Right renal cortex interstitium (tissue), 3 donors: Measurements from ENCODE around the gene PUS3. TPM values are rescaled to one million over a fixed set of nuclear protein-coding genes. Genes with fewer than 3 reads are reported as not detected.

Source experiments
- DNase-seq, 3 donors: peaks; one replicate each; pipeline ENCODE4 v3.0.0-alpha.2; 2013; ENCODE audit warnings: low read depth in 3 of 3, low spot score in 2 of 3
- polyA plus RNA-seq, 3 donors: library from polyadenylated mRNA; unstranded; fragments of 120-200 nt; gene quantifications; one replicate each; pipeline ENCODE4 v1.2.1, GENCODE V29; 2013; ENCODE audit not compliant: insufficient read length in 3 of 3

The PUS3 gene
- polyA plus RNA-seq, 3 donors = 18.5 to 21.8 (median 19.7) TPM

DNA sequence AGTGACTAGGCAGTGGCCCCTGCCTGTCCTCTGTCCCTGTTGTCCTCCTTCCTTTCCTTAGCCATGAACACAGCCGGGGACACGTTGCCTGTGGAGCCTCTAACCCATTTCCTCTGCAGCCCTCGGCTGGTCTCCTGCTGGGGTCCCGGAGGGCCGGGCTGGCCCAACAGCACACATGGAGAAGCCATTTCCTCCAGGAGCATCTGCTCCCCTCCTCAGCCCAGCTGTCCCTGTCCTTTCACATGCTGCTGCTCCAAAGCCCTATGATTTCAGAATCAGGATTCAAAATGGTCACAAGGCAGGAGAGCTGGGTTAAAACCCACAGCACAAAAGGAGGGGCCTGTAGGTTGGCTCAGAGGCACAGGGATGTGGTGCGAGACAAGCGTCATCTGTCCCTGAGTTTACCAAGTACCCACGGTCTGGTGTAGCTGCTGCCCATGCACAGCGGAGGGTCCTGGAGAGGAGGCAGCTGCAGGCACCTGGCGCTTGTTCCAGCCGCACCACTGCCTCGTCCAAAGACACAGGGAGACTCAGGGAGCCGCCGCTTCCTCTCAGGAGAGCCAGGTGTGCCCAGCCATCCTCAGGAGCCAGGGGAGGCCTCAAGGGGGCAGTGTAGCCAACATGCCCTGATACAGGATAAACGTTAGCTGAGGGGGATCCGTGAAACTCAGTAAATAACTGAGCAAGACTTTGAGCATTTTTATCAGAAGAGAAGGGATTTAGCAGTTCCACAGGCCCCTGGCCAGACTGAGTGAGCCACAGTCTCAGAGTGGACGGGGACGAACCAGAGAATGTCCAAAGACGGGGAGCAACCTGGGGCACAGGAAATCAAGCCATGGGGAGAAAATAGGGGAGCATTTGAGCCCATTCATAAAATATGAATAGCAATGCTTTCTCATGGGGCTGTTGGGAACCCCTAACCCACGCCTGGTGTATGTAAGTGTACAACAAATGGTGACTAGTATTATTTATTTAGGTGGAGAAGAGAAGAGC lies 38.9 kb upstream of the PUS3 start:
- peak in 1 of 3 donors; percentile 36 for DNase-seq

DNA sequence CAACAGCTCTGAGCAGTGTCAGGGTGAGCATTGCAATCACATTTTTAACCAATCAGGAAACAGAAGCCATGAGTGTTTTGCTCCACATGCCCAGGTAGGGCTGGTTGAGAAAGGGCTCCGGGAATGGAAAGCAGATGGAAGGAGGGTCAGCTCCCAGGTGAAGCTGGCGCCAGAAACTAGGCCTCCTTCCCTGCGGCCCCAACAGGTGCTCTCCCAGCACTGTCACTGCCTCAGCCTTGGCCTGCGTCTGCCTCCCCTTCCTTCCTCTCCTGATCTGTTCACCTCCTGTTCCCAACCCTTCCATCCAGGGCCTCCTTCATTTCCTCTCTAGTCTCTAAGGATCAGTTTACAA lies 38.2 kb upstream of the PUS3 start:
- DNase-seq = no peak

DNA sequence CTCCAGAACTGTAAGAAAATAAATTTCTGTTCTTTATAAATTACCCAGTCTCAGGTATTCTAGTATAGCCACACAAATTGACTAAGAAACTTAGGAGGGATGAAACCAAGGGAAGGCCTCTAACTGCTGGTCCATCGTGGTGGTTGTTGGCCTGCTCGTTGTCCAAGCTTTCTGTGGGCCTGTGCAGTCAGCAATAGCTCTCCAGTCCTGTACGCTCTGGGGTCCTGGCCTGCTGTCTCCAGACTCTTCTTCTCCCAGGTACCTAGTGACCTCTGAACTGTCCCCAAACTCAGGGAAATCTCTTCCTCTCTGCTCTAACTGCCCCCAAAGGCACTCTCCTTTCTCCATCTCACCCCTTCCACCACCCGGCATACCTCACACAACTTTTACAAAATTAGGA lies 37.1 kb upstream of the PUS3 start:
- DNase-seq = no peak

DNA sequence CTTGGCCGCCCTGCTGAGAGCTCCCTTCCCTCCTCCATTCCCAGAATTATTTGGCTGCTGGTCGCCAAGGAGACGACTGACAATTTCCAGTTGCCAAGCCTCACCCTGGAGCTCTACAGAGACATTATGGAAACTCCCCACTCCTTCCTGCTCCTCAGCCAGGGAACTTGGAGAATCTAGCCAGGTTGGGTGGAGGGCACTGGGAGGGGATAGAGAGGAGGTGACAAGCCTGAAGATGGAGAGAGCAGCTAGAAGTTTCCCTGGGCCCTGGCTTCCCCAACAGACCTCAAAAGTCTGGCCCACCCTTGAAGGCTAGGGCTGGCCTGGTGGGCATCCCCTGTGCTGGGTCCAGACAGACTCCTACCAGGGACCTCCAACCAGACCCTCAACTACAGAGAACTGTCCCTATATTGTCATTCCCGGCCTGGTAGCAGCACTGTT lies 36.1 kb upstream of the PUS3 start:
- no peak for DNase-seq

DNA sequence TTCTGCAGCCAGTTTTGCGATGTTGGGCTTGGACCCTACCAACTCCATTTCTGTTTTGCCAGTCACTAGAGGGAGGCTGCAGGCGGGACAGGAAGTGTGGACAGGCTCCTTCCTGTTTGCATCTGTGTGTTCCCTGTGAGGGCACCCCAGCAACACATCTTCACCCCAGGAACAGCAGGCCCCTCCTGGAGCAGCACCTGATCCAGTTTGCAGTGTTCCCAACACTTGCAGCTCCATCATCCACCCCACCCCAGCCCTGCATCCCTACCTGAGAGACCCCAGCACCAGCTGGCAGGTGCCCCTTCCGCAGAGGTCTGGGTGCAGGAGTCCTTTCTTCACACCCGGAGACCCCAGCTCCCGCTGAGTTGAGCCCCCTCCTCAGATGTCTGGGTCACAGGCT lies 35.4 kb upstream of the PUS3 start:
- no peak for DNase-seq

DNA sequence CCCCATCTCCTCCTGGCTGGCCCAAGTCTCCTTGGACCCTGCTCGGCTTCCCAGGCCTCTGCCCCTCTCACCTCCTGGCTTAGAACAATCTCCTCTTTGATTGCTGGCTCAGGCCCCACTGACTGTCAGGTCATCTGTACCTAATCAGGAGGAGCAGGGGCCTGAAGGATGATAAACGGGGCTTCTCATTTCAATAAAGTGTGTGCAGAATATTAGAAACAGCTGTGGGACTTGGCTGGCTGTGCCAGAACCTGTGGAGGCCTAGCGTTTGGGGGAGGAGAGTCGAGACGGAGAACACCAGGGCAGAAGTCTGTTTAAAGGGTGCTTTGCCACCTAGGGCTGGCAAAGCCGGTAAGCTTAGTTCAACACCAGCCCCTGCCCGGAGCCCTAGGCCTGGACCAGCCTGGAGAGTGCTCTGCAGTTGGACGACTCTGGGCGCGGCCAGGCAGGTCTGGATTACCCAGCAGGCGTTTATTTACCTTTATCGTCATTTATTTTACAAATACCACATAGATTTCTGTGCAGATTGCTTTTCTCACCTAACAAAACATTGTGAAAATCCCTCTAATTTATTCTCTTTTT lies 32.7 kb upstream of the PUS3 start:
- DNase-seq = no peak

DNA sequence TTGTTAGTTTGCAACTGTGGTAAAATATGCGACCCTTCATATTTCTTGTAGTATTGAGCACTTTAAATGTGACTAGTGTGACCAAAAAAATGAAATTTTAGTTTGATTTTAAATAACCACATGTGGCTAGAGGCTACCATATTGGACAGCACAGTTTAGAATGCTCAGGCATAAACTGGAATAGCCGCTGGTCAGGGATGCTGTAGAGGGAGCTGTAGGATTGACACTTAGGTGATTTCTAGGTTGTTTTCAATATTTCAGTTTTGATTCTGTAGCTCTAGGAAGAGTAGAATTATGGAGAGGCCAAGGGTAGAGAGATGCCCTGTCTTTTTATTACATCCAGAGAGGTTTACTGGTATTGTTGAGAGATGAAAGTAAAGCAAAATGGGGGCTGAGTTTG lies 32.0 kb upstream of the PUS3 start:
- DNase-seq = no peak

DNA sequence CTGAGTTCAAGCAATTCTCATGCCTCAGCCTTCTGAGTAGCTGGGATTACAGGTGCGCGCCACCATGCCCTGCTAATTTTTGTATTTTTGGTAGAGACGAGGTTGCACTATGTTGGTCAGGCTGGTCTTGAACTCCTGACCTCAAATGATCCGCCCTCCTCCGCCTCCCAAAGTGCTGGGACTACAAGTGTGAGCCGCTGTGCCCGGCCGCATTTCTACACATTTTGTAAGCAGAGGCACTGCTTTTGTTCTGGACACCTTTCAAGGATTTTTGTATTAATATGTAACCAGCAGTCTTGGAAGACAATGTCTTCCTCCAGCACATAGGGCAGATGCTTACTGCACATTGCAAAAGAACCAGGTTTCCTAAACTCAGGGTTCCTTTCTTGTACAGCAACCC lies 31.5 kb upstream of the PUS3 start:
- DNase-seq = no peak

DNA sequence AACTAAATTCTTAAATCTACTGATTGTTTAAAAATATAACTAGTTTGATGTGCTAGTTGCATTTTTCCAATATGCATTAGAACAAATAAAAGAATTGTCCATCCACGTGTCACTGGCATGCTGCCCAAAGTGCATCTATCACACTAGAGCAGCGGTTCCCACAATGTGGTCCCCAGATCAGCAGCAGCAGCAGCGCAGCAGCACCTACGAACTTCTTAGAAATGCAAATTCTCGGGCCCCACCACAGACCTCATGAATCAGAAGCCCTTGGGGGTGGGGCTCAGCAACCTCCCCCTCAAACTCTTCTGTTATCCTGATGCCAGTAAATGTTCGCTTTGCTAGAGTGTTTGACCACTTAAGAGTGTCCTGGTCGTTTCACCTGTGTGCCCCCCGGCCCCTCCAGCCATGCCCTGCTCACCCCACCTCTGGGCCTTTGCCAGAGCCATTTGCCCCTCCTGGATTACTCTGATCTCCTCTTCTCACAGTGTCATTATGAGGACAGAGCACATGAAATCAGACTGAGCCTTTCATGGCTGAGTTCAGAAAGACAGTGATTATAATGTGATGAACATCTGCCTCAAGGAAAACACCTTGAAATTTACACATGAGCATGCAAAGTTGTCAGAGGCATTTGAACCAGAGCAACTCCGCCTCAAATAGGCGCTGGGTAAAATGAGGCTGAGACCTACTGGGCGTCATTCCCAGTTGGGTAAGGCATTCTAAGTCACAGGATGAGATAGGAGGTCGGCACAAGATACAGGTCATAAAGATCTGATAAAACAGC lies 30.2 kb upstream of the PUS3 start:
- DNase-seq = no peak

DNA sequence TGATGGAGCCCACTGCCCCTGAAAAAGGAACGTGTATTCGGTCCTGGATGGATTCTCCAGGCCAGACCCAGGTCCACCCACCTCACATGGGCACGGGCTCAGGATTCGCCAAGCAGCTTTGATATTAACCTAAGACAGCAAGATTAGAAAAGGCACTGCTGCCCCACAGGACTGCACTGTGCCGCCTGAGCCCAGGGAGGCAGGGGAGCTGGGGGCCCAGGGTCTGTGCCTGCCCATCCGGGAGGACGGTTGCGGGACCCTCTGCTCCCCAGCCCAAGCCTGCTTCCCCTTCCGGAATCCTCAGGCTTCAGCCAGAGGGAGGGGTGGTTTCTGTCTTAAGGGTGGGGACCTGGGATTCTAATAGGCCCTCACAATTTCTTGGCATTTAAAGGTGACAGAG lies 29.3 kb upstream of the PUS3 start:
- no peak for DNase-seq

DNA sequence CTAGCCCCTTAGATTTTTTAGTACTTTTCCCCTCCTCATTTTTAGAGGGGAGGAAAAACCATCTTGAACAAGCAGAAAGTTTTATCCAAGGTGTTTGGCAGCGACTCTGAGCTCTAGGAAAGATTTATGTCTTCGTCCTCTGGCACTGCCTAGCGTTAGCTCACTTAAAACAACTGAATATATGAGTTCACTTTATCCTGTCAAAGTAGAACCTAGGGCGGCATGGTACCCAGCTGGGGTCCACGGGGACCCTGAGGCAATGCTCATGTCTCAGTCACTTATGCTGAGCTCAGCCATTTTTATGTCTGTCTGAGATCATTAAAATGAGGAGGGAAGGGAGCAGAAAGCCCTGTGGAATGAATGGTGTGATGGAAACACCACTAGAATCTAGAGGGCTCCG lies 28.7 kb upstream of the PUS3 start:
- DNase-seq = no peak

DNA sequence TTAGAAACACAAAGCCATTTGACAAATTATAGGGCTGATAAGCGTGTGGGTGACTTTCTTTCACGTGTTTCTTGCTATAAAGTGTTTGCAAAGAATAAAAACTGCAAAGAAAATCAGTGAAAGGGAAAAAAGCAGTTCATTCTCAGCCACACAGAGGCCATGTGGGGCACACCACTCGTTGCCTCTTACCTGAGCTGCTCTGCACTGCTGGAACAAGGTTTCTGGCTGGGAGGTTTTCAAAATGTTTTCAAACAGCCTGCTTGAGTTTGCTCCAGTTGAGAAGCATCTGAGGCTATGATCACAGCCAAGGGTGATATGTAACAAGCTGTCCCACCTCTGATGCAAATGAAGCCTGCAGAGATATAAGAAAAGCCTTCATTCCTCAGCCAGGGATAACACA lies 28.1 kb upstream of the PUS3 start:
- no peak for DNase-seq

DNA sequence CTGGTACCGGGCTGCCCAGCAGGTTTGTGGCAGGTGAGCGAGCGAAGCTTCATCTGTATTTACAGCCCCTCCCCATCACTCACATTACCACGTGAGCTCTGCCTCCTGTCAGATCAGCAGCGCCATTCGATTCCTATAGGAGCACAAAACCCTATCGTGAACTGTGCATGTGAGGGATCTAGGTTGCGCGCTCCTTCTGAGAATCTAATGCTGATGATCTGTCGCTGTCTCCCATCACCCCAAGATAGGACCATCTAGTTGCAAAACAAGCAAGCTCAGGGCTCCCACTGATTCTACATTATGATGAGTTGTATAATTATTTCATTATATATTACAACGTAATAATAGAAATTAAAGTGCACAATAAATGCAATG lies 27.1 kb upstream of the PUS3 start:
- no peak for DNase-seq

DNA sequence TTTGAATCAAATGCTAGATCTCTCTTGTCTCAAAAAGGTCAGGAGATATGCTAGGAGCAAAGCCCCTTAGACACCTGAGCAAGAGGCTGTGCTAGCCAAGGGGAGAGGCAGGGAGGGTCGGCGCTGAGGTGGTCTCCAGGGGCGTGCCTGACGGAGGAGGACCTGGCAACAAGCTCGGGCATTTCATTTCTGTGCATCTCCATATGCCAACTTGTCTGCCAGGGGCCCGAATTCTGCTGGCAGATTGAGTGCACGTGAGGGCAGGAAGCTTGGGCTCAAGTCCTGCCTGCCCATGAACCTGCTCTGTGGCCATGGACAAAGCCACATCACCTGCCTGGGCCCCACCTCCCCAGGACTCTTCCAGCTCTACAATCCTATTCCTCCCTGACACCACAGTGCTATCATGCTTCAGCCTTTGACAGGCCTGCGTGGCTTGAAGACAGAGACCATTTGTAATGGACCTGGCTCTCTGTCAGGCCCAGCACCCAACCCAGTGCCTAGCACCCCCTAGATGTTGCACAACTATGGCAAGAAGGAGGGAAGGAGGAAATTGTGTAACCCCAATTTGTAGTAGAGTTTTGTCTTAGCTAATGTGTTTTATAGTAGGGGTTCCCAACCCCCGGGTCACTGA lies 26.6 kb upstream of the PUS3 start:
- no peak for DNase-seq

DNA sequence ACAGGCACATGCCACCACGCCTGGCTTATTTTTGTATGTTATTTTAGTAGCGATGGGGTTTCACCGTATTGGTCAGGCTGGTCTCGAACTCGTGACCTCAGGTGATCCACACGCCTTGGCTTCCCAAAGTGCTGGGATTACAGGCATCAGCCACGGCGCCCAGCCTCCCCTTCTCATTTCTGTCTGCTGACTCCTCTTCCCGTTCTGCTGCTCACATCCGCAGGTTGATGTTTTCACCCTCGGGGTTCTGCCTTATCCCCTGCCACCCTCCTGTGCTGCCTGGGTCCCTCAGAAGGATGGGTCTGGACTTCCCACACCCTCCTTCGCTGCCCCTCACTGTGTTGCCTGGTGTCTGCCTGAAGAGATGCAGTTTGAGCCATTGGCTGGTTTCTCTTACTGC lies 23.7 kb upstream of the PUS3 start:
- DNase-seq = no peak

DNA sequence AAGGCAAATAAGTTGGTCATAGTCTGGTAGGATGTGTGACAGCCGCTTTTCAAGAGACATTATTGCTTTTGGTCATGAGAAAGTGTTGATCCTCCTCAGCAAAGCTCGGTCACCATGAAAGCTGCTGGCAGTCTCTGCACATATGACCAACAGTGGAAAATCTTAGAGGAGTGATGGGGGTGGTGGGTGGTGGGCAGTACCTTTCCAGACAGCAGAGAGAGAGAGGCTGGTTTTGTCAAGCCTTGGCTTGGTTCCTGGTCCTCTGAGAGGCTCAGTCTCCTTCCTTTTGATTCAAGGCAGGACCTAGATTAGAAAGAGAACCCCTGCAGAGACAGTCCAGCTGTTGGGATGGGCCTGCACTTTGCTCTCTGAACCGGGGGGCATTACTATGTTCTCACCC lies 22.8 kb upstream of the PUS3 start:
- no peak for DNase-seq

DNA sequence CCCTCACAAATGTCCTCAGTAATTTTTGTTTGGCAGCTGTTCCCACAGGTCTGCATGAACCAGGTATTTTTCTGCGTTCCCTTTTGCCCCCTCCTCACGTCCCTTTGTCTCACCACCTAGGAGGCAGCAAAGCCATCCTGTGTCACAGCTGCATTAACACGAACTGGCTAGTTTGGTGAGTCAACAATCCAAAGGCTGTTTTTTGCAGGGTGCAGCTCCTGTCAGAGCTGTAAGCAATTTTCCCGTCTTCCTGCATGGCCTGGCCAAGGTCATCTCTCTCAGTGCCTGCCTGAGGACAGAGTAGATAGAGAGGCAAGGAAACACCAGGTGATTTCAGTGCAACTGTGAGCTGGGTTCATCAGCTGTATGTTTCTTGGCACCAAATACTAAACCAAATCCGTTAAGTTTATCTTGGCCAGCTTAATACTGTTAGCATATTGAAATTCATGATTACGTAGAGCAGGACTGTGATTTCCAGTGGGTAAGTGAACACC lies 22.3 kb upstream of the PUS3 start:
- DNase-seq = no peak

DNA sequence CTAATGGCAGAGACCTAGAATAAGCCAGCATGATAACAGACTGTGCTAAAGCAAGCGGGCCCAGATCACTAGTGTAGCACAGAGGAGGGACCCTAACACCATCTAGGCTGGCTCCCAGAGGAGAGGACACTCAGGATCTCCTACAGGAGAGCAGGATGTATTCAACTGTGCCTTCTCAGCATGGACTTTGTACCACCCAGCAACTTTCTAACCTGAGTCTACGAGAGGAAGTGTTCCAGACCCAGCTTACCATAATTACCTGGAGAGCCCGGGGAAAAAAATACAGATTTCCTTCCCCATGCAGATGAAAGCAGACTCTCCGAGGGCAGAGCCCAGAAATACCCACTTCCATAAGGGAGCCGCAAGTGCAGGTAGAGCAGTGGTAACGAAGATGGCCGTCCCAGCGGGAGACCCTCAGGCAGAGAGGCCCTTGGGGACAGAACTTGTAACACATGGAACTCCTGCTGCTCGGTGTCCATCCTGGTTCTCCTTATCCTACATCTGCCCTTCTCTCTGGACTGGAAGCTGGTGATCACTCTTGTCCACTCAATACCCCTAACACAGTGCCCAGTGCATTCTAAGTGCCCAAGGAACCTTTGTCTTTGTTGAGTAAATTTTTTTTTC lies 21.5 kb upstream of the PUS3 start:
- no peak for DNase-seq

DNA sequence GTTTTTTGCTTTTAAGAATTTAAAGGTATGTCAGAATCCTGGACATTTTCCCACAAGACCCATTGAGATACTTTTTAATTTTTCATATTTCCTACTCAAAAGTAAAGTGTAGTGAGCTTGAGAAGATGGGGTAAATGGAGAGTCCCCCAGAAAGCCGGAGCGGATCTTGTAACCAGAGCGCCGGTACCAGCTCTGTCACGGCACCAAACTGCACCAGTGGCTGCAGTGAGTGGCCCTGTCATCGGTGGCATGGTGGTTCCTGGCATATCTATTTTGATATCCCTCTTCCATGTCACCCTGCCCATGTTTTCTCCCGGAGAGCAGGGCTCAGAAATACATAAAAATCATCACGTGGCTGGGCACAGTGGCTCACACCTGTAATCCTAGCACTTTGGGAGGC lies 20.6 kb upstream of the PUS3 start:
- no peak for DNase-seq

DNA sequence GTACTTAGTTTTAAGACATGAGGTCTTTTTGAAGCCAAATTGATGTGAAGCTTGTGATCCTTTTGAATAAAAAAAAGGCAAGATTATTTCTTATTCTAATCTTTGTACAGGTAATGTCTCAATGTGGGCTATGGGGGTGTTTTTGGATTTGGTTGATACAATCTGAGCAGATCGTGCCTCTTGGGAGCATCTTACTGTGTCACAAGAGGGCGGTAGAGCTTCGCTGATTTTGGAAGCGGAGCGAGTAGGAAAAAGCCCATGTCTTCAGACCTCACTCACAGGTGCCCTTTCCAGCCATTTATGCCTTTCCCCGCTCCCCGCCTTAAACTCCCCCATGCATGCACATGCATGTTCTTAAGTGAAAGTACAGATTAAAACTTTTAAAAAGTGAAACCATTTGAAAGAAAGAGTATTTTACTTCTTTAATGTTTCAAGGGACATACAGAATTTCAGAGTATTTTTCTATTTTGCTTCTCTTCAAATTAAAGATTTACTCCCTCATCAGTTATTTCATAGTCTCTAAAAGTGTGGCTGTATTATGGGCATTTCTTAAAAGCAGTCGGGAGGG lies 20.1 kb upstream of the PUS3 start:
- DNase-seq = peak; percentile 47 to 70 (median 70)
